Measurements from ENCODE around the gene NAXD.
"Not testable (repeated sequence)": the region's sequence is repeated elsewhere in the genome, so short reads cannot be mapped to it uniquely, and the experiment has no call there.

NAXD gene

DNA sequence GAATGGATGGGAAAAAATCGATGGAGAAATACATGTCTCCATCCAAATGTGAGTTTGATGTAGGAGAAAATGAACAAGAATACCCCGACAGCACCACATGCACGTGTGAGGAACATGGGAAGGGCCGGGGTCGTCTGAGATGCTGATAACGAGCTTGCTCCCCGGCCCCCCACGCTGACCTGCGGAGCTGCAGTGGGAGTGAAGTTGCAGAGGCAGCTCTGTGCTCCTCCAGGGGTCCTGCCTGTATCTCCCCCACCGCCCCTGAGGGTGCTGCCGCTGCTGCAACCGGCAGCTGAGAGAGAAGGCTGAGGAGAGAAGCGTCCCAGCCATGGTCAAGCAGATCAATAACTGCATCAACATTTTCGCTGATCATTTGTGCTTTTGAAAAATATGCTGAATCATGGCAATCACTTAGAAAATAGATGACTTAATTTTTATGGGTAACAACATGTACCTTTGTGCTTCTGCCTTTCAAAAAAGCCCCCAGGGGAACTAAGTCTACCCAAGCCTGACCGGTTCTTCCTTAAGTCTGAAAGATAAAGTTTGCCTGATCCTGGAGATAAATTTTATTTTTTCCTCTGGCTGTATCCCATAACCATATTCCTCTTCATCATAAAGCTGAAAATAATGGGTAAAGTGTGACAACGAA lies 18.2 kb upstream of the NAXD start:
- no peak overlapping the region for H3K9ac ChIP-seq (ENCODE audit: low read length)
- no peaks in the 10 kb centered on the region for H3K36me3 ChIP-seq (ENCODE audit: control insufficient read depth, insufficient read depth, low read length)
- H3K4me1 ChIP-seq (ENCODE audit: control insufficient read depth, insufficient read depth, low read length): peaks cover 3% of the 10 kb centered on the region; the same call in 1 of the 2 replicates
- no peaks in the 10 kb centered on the region for H3K9me3 ChIP-seq (ENCODE audit: control insufficient read depth, insufficient read depth, low read depth, low read length)
- no peaks in the 10 kb centered on the region for H3K27me3 ChIP-seq (ENCODE audit: control insufficient read depth, insufficient read depth, low read length)
- no peak overlapping the region for H3K27ac ChIP-seq (ENCODE audit: low read depth, low read length)
- no peak overlapping the region for H3K4me3 ChIP-seq (ENCODE audit: low read depth, low read length)

DNA sequence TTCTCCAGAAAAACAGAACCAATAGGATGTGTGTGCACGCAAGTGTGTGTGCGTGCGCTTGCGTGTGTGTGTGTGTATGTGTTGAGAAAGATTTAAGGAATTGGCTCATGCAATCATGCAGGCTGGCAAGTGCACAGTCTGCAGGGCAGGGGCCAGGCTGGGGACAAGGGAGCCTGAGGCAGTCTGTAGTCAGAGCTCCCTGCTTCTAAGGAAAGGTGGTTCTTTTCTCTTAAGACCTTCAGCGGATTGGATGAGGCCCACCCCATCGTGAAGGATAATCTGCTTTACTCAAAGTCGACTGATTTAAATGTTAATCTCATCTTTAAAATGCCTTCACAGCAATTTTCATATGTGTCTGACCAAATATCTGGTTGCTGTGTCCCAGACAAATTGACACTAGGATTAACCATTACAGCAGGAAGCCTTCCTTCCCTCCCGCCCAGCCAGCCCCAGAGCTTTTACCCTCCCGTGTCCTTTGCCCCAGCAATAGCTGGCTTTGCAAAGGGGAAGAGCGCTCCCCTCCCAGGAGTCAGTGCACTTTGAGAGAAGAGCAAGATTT lies 15.0 kb upstream of the NAXD start:
- Histone ChIP-seq H3K9ac (ENCODE audit: low read length) (no peak overlapping the region), H3K4me1 (ENCODE audit: control insufficient read depth, insufficient read depth, low read length) (peaks cover 3% of the 10 kb centered on the region; the same call in 1 of the 2 replicates), H3K27me3 (ENCODE audit: control insufficient read depth, insufficient read depth, low read length) (no peaks in the 10 kb centered on the region), H3K4me3 (ENCODE audit: low read depth, low read length) (no peak overlapping the region), H3K9me3 (ENCODE audit: control insufficient read depth, insufficient read depth, low read depth, low read length) (peaks cover 3% of the 10 kb centered on the region; the same call in 1 of the 2 replicates), H3K27ac (ENCODE audit: low read depth, low read length) (no peak overlapping the region), H3K36me3 (ENCODE audit: control insufficient read depth, insufficient read depth, low read length) (no peaks in the 10 kb centered on the region)

DNA sequence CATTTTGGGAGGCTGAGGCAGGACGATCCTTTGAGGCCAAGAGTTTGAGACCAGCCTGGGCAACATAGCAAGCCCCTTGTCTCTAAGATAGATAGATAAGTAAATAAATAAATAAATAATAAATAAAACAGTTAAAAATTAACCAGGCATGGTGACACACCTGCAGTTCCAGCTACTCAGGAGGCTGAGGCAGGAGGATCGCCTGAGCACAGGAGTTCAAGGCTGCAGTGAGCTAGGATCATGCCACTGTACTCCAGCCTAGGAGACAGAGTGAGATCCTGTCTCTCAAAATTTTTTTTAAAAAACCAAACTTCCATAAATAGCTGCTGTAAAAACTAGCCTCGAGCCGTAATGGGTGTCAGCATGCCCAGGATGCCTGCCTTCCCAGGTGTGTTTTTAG lies 14.4 kb upstream of the NAXD start:
- Histone ChIP-seq H3K9ac (ENCODE audit: low read length) (no peak overlapping the region), H3K27ac (ENCODE audit: low read depth, low read length) (no peak overlapping the region), H3K9me3 (ENCODE audit: control insufficient read depth, insufficient read depth, low read depth, low read length) (peaks cover 3% of the 10 kb centered on the region; the same call in 1 of the 2 replicates), H3K27me3 (ENCODE audit: control insufficient read depth, insufficient read depth, low read length) (no peaks in the 10 kb centered on the region), H3K4me1 (ENCODE audit: control insufficient read depth, insufficient read depth, low read length) (peaks cover 3% of the 10 kb centered on the region; the same call in 1 of the 2 replicates), H3K36me3 (ENCODE audit: control insufficient read depth, insufficient read depth, low read length) (no peaks in the 10 kb centered on the region), H3K4me3 (ENCODE audit: low read depth, low read length) (no peak overlapping the region)

DNA sequence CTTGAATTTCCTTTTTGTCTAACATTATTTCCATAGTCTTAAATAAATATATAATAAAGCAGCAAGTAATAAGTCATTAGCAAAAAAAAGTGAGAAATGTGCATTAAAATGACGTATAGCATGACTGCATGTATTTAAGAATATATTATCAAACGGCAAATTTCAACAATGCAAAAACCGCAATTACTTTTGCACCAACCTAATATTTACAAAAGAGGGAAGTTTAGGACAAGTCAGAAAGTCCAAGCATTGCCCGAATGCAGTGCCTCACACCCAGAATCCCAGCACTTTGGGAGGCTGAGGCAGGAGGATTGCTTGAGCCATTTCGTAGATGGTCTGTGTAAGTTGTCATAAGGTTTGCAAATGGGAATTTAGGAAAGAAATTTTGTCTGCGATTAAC lies 10.2 kb upstream of the NAXD start:
- H3K27me3 ChIP-seq (ENCODE audit: control insufficient read depth, insufficient read depth, low read length): no peaks in the 10 kb centered on the region
- no peaks in the 10 kb centered on the region for H3K36me3 ChIP-seq (ENCODE audit: control insufficient read depth, insufficient read depth, low read length)
- peaks cover 1% of the 10 kb centered on the region for H3K4me1 ChIP-seq (ENCODE audit: control insufficient read depth, insufficient read depth, low read length)
- H3K9ac ChIP-seq (ENCODE audit: low read length): no peak overlapping the region
- no peak overlapping the region for H3K4me3 ChIP-seq (ENCODE audit: low read depth, low read length)
- peaks cover 7% of the 10 kb centered on the region; the same call in 1 of the 2 replicates for H3K9me3 ChIP-seq (ENCODE audit: control insufficient read depth, insufficient read depth, low read depth, low read length)
- H3K27ac ChIP-seq (ENCODE audit: low read depth, low read length): no peak overlapping the region

DNA sequence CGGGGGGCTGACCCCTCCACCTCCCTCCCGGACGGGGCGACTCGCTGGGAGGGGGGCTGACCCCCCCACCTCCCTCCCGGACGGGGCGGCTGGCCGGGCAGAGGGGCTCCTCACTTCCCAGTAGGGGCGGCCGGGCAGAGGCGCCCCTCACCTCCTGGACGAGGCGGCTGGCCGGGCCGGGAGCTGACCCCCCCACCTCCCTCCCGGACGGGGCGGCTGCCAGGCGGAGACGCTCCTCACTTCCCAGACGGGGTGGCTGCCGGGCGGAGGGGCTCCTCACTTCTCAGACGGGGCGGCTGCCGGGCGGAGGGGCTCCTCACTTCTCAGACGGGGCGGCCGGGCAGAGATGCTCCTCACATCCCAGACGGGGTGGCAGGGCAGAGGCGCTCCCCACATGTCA lies 9.1 kb upstream of the NAXD start:
- not testable (repeated sequence) for H3K4me3 ChIP-seq (ENCODE audit: low read depth, low read length); H3K9ac ChIP-seq (ENCODE audit: low read length); H3K9me3 ChIP-seq (ENCODE audit: control insufficient read depth, insufficient read depth, low read depth, low read length); H3K27me3 ChIP-seq (ENCODE audit: control insufficient read depth, insufficient read depth, low read length); H3K4me1 ChIP-seq (ENCODE audit: control insufficient read depth, insufficient read depth, low read length); H3K27ac ChIP-seq (ENCODE audit: low read depth, low read length); H3K36me3 ChIP-seq (ENCODE audit: control insufficient read depth, insufficient read depth, low read length)

DNA sequence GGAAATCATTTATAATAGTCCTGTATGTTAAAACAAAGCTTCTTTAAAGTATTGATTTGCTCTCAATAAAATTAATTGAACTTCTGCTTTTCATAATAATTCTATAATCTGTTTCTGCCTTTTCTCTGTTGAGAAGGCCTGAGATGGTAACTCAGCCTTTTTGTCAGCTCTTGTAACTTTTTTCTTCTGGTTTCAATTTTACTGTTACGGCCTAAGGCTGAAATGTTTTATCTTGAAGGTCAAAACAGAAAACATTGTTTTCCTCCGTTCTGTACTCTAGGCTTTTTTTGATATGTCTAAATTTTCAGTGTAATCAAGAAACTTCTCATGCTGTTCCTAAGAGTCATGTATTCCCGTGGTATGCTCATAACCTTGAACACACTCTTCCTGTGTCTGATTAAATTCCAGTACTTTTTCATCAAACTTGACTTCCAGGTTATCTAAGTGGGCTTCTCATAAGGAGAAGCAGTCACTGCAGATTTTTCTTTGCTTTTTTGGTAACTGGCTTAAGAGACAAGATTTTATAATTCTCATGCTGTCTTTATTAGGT lies 7.6 kb upstream of the NAXD start:
- Histone ChIP-seq H3K9ac (ENCODE audit: low read length) (no peak overlapping the region), H3K27me3 (ENCODE audit: control insufficient read depth, insufficient read depth, low read length) (no peaks in the 10 kb centered on the region), H3K4me1 (ENCODE audit: control insufficient read depth, insufficient read depth, low read length) (peaks cover 6% of the 10 kb centered on the region), H3K9me3 (ENCODE audit: control insufficient read depth, insufficient read depth, low read depth, low read length) (peaks cover 7% of the 10 kb centered on the region; the same call in 1 of the 2 replicates), H3K36me3 (ENCODE audit: control insufficient read depth, insufficient read depth, low read length) (no peaks in the 10 kb centered on the region), H3K4me3 (ENCODE audit: low read depth, low read length) (no peak overlapping the region), H3K27ac (ENCODE audit: low read depth, low read length) (no peak overlapping the region)

DNA sequence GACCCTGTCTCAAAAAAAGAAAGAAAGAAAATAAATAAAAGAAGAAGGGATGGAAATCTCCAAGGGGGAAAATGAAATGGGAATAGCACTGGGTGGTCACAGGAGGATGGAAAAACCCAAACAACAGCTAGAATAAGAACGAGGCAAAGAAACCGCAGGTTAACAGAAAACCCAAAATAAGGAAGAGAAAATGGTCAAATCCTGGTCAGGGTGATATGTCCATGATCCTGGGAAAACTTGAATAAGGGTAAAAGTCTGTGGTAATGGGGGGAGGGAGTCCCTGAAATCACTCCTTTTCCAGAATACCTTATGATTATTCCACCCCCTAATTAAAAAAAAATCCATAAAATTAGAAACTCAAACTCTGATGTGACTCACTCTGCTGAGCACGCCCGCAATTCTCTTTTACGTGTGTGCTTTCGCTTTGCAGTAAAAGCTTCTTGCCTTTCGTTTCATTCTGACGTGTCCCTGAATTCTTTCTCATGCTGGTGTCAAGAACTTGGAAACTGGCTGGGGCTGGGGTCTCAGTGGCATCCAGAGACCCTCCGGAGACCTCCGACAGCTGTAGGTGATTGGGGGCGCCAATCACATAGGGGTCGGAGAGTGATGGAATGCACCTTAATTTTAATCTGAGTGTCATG lies 4.3 kb upstream of the NAXD start:
- H3K4me1 ChIP-seq (ENCODE audit: control insufficient read depth, insufficient read depth, low read length): peaks cover 10% of the 10 kb centered on the region
- H3K36me3 ChIP-seq (ENCODE audit: control insufficient read depth, insufficient read depth, low read length): no peaks in the 10 kb centered on the region
- H3K9ac ChIP-seq (ENCODE audit: low read length): no peak overlapping the region
- H3K9me3 ChIP-seq (ENCODE audit: control insufficient read depth, insufficient read depth, low read depth, low read length): peaks cover 4% of the 10 kb centered on the region; the same call in 1 of the 2 replicates
- no peak overlapping the region for H3K27ac ChIP-seq (ENCODE audit: low read depth, low read length)
- H3K27me3 ChIP-seq (ENCODE audit: control insufficient read depth, insufficient read depth, low read length): no peaks in the 10 kb centered on the region
- H3K4me3 ChIP-seq (ENCODE audit: low read depth, low read length): no peak overlapping the region

DNA sequence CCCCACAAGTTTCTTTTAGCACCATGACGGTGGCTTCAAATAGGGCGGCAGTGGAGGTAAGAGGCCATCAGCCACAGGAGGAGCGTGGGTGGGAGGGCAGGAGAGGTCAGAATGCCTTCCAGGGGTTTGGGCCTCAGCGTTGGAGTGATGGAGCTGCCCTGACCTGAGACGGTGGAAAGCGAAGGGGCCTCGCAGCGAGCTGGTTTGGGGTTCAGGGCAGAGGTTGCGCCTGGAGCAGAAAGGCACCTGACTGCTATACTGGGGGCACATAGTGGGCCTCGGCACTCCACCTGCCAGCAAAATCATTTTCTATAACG lies 382 bp upstream of the NAXD start:
- no peaks in the 10 kb centered on the region for H3K36me3 ChIP-seq (ENCODE audit: control insufficient read depth, insufficient read depth, low read length)
- H3K9ac ChIP-seq (ENCODE audit: low read length): peak overlapping the region; percentile 39
- peaks cover 31% of the 10 kb centered on the region for H3K4me1 ChIP-seq (ENCODE audit: control insufficient read depth, insufficient read depth, low read length)
- H3K9me3 ChIP-seq (ENCODE audit: control insufficient read depth, insufficient read depth, low read depth, low read length): no peaks in the 10 kb centered on the region
- H3K27ac ChIP-seq (ENCODE audit: low read depth, low read length): peak overlapping the region; percentile 13; the same call in 1 of the 2 replicates
- H3K4me3 ChIP-seq (ENCODE audit: low read depth, low read length): peak overlapping the region; percentile 94
- H3K27me3 ChIP-seq (ENCODE audit: control insufficient read depth, insufficient read depth, low read length): no peaks in the 10 kb centered on the region

DNA sequence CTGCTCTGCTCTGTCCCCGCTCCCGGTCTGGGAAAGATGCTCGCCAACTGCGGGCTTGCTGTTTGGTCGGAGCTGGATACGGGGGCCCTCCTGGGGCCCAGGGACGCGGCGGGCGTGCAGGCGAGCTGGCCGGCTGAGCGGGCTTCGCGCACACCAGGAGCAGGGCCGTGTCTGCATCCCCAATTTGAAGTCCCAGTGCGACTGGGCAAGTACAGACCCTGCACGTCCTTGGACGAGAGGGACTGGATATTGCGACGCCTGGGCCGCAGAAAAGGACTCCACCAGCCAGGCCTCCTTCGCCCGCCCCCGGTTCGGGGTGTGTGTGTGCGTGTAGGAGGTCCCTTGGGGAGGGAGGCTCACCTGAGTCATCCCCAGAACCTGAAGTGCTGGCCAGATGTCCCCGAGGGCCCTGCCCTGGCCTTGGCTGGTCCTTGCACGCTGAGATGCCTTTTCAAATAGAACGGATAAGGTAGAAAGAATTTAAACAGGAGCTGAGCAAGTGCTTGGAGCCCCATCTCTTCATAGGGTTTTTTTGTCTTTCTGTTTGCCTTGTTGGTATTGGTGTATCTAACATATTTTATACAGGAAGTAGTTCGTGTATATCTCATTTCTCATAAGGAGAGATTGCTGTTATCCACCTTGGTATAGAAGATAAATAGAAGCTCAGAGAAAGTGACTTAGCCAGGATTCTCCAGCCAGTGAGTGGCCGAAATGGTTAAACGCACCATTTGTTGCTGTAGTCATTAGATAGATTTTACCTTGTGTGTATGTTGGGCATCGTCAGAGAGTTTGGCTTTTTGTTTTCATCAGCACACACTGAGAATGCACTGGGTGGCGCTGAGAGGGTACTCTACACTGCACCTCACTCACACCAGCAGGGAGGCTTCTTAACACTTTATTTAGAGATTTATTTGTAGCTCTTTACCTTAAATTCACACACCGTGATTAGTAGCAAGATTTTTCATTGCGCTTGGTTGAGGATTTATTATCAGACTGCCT lies 1.1 kb downstream of the NAXD start:
- peaks cover 25% of the 10 kb centered on the region for H3K4me1 ChIP-seq (ENCODE audit: control insufficient read depth, insufficient read depth, low read length)
- no peaks in the 10 kb centered on the region for H3K9me3 ChIP-seq (ENCODE audit: control insufficient read depth, insufficient read depth, low read depth, low read length)
- H3K4me3 ChIP-seq (ENCODE audit: low read depth, low read length): peak overlapping the region; percentile 94
- H3K27ac ChIP-seq (ENCODE audit: low read depth, low read length): peak overlapping the region; percentile 84; the same call in 1 of the 2 replicates
- no peaks in the 10 kb centered on the region for H3K36me3 ChIP-seq (ENCODE audit: control insufficient read depth, insufficient read depth, low read length)
- H3K27me3 ChIP-seq (ENCODE audit: control insufficient read depth, insufficient read depth, low read length): no peaks in the 10 kb centered on the region
- H3K9ac ChIP-seq (ENCODE audit: low read length): peak overlapping the region; percentile 91

DNA sequence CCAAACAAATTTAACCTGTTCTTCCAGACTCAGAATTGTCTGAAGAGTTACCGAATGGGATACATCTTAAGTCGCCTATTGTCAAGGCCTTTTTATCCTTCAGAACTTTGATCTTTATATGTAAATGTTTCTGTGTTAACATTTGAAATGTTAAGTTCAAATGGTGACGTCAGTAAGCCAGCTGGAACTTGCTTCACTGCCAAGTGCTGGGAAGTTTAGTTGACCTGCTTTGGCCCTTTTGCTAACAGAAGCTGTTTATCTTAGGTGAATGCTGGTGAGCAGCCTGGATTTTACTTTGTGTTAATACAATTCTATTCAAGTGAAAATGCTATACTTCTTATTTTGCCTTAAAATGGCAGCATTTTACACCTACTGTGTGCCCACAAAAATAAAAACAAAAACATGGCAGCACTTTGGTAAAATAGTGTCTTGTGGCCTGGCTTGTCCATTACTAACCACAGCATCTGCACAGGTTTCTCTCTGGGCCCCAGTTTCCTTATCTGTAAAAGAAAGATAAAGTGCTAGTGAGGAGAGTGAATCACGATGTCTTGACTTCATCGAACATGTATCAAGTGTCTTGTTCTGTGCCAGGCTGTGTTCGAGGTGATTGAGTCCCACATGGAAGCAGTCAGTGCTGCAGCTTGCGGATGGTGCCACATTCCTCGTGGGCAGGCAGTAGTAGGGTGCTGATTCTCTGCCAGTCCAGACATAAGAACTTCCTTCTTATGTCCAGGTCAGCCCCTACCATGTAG lies 2.2 kb downstream of the NAXD start:
- peak overlapping the region; percentile 22 for H3K9ac ChIP-seq (ENCODE audit: low read length)
- H3K4me1 ChIP-seq (ENCODE audit: control insufficient read depth, insufficient read depth, low read length): peaks cover 25% of the 10 kb centered on the region
- H3K36me3 ChIP-seq (ENCODE audit: control insufficient read depth, insufficient read depth, low read length): peaks cover 5% of the 10 kb centered on the region; the same call in 1 of the 2 replicates
- H3K9me3 ChIP-seq (ENCODE audit: control insufficient read depth, insufficient read depth, low read depth, low read length): no peaks in the 10 kb centered on the region
- H3K27ac ChIP-seq (ENCODE audit: low read depth, low read length): peak overlapping the region; percentile 12; the same call in 1 of the 2 replicates
- no peaks in the 10 kb centered on the region for H3K27me3 ChIP-seq (ENCODE audit: control insufficient read depth, insufficient read depth, low read length)
- H3K4me3 ChIP-seq (ENCODE audit: low read depth, low read length): peak overlapping the region; percentile 94
